GM10248 (cell line): Measurements from ENCODE around the gene CTSZ.

Source experiments
- CTCF ChIA-PET: fragments of 300-600 bp; sonication (Branson Sonifier 250); formaldehyde crosslinking; extraction: SDS; loops from one replicate; lab custom pipeline; 2021; ENCODE audit warnings: antibody characterized with exemption; lab: Yijun Ruan, JAX
- POLR2A ChIA-PET: fragments of 350-650 bp; sonication (Branson Sonifier 250); formaldehyde crosslinking; extraction: SDS; loops from one replicate; lab custom pipeline; 2020; ENCODE audit warnings: antibody characterized with exemption; lab: Yijun Ruan, JAX
- DNase-seq: peaks from one replicate; pipeline ENCODE4 v3.0.0; 2012; ENCODE audit errors: extremely low spot score
- CTCF ChIP-seq: IDR thresholded peaks from 2 replicates; pipeline ENCODE4 v1.5.1; 2012; ENCODE audit warnings: mild to moderate bottlenecking, low read depth; ENCODE audit errors: extremely low read depth, missing control alignments, control extremely low read depth

The CTSZ gene

GRCh38 chr20:59006864-59007664 is at the start of gene CTSZ:
Gene CTSZ (minus strand): TSS chr20:59007254. CDS start chr20:59007128, 126 bp downstream.
- ChIA-PET POLR2A (interaction anchor here (1.0 to 2.0 kb wide), 4 partner anchors 10 to 1324 kb away, joined by 4 to 11 read pairs (median 4); partner anchors contain the start of gene ATP5F1E), CTCF (no interaction called here)
- TF ChIP-seq CTCF = no peak
- peak; percentile 83 for DNase-seq

DNA sequence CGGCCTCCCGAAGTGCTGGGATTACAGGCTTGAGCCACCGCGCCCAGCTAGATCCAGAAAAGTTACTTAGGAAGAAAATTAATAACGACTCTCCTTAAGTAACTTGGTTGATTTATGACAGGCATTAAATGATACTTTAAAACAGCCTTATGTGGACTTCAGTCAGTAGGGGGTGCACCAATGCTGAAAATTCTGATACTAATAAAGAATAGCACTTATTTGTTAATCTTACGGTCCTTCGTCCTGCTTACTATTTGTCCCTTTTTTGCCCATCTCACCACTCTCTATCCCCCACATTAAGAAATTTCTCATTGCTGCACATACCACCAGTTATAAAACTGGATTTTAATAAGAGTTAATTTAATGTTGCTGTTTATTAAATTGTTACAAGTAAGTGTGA is 48.2 kb upstream of the CTSZ start:
- CTCF ChIA-PET = interaction anchor here (1.3 to 1.7 kb wide), 2 partner anchors 18 to 166 kb away, joined by 3 to 5 read pairs; no protein-coding TSS in a partner anchor
- peak; percentile 37 for TF ChIP-seq CTCF
- POLR2A ChIA-PET = no interaction called here
- no peak for DNase-seq

- ChIA-PET POLR2A (no interaction called here), CTCF (interaction anchor here (0.7 to 2.9 kb wide), 3 partner anchors 8 to 172 kb away, joined by 3 to 10 read pairs (median 5); no protein-coding TSS in a partner anchor)
- no peak for TF ChIP-seq CTCF
- DNase-seq = no peak
Measured at GRCh38 chr20:59051666-59052185, 44.7 kb upstream of the CTSZ start.

GRCh38 chr20:59050437-59050836 is 43.4 kb upstream of the CTSZ start:
- CTCF ChIA-PET = interaction anchor here (1.8 to 2.9 kb wide), 2 partner anchors 9 to 173 kb away, joined by 5 to 10 read pairs; no protein-coding TSS in a partner anchor
- no peak for TF ChIP-seq CTCF
- DNase-seq = no peak
- POLR2A ChIA-PET = no interaction called here

- POLR2A ChIA-PET = no interaction called here
Measured at GRCh38 chr20:59048681-59049030, 41.6 kb upstream of the CTSZ start.

More at GRCh38 chr20:59048681-59049030, 41.6 kb upstream of the CTSZ start:
- DNase-seq = no peak
- CTCF ChIA-PET = no interaction called here
- TF ChIP-seq CTCF = no peak
